Measurements from ENCODE around the gene LRRC45.

GRCh38 chr17:82029990-82030469 lies 6.9 kb downstream of the LRRC45 start:
- TF ChIP-seq ATF3 (IDR thresholded peaks at IDR 0.05) = no peak
- no peak for TF ChIP-seq ATF3 (CRISPR knock-in tag; conservative IDR thresholded peaks at IDR 0.05)
- no peak for TF ChIP-seq RAD21 (CRISPR knock-in tag; conservative IDR thresholded peaks at IDR 0.05 in 1 of 2, IDR thresholded peaks at IDR 0.05 in 1 of 2)
- no peak for TF ChIP-seq SP1 (CRISPR knock-in tag; IDR thresholded peaks at IDR 0.05)
